Measurements from ENCODE around the gene SORCS2.

The SORCS2 gene

DNA sequence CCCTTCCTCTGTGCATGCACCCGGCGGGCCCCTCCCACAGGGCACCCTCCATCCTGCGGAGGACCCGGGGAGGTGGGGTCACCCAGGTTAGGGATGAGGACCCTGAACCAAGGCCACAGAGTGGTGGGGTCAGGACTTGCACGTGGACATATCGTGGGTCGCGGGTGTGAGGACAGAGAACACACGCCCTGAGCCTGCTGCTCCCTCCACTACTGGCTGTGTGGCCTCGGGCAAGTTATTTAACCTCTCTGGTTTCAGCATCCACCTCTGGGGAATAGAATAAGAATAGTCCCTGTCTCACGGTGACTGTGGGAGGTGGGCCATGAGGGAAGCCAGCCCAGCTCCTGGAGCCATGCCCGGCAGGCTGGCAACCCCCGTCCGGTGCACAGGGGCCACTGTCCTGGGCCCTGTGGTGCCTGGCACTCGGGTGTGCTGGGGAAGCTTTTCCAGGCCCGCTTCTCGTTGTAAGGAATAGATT lies 237.3 kb downstream of the SORCS2 start:
- no peak for DNase-seq (ENCODE audit: extremely low spot score)
- ChIA-PET POLR2A (no interaction called here), CTCF (no interaction called here)
- TF ChIP-seq SUZ12 (IDR thresholded peaks at IDR 0.05) (no peak), TARDBP (IDR thresholded peaks at IDR 0.05) (no peak), CTBP1 (IDR thresholded peaks at IDR 0.05; ENCODE audit: borderline replicate concordance) (no peak), SP1 (IDR thresholded peaks at IDR 0.05) (no peak), HDGF (IDR thresholded peaks at IDR 0.05; ENCODE audit: borderline replicate concordance) (no peak), FOXA1 (IDR thresholded peaks at IDR 0.05) (no peak), BHLHE40 (IDR thresholded peaks at IDR 0.05; ENCODE audit: borderline replicate concordance) (no peak), FOXM1 (IDR thresholded peaks at IDR 0.05; ENCODE audit: borderline replicate concordance) (no peak), LEF1 (IDR thresholded peaks at IDR 0.05; ENCODE audit: borderline replicate concordance) (no peak), ZNF384 (IDR thresholded peaks at IDR 0.05) (no peak), NFRKB (IDR thresholded peaks at IDR 0.05) (no peak), ARNT (IDR thresholded peaks at IDR 0.05) (no peak), ELF4 (IDR thresholded peaks at IDR 0.05) (no peak), FOXK2 (IDR thresholded peaks at IDR 0.05) (no peak), L3MBTL2 (conservative IDR thresholded peaks at IDR 0.05) (no peak)
- TF ChIP-seq, protein P1, sequence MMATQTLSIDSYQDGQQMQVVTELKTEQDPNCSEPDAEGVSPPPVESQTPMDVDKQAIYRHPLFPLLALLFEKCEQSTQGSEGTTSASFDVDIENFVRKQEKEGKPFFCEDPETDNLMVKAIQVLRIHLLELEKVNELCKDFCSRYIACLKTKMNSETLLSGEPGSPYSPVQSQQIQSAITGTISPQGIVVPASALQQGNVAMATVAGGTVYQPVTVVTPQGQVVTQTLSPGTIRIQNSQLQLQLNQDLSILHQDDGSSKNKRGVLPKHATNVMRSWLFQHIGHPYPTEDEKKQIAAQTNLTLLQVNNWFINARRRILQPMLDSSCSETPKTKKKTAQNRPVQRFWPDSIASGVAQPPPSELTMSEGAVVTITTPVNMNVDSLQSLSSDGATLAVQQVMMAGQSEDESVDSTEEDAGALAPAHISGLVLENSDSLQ (IDR thresholded peaks at IDR 0.05): no peak

DNA sequence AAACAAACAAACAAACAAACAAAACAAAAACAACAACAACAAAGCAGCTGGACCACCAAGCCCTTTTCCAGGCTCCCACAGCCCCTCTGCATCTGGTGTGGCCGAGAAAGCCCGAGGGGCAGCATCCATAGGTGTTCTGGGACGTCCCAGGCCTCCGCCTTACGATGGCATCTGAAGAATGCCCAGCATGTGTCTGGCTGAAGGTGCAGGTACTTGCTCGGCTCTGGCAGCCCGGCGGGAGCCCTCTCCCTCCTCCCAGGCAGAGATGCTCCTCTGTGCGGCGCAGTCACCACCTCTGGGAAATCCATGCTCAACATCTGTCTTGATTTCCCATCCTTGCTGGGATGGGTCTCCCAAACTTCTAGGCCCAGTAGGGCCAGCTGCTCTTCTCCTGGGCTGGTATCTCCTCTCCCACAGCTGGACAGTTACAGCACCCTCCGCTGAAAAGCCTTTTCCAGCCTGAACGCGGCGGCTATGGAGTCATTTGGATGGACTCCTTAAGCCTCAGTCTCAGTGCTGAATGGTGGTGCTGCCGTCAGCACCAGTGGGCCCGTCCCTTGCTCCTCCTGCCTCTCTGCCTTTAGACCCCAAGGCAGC lies 238.1 kb downstream of the SORCS2 start:
- no peak for DNase-seq (ENCODE audit: extremely low spot score)

DNA sequence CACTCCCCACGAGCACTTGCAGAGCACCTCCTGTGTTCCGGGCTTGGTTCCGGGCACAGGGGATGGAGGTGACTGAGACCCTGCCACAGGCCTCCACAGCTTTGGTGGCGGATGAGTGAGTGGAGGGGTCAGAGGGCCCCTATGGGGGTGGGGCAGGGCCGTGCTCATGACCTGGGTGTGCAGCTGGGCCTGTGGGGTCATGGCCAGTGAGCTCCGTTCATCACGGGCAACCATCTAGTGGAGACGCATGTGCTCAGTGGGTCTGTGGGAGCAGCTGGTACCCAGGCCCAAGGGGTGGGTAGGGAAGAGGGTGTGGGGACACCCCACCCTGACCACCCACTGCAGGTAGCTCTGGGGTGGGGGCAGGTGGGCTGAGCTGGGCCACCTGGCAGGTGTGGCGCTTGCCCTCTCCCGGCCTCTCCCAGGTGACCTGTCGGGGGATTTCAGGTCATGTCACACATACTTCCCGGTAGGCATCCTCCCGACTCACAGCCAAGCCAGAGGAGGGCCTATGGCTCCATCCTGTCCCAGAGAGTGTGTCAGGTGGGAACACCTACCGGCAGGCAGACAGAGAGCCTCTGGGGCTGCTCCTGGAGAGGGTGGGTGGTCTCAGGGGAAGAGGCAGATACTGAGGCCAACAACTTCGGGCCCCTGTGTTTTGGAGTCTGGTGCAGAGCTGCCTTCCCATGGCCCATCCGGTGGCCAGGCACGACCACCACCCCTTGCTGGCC lies 238.8 kb downstream of the SORCS2 start:
- POLR2A ChIA-PET: no interaction called here
- no peak for DNase-seq (ENCODE audit: extremely low spot score)
- TF ChIP-seq, protein P1 (IDR thresholded peaks at IDR 0.05): no peak
- no peak for TF ChIP-seq FOXK2 (IDR thresholded peaks at IDR 0.05)
- TF ChIP-seq ELF4 (IDR thresholded peaks at IDR 0.05): no peak
- TF ChIP-seq L3MBTL2 (conservative IDR thresholded peaks at IDR 0.05): no peak
- TF ChIP-seq TARDBP (IDR thresholded peaks at IDR 0.05): no peak
- no peak for TF ChIP-seq SP1 (IDR thresholded peaks at IDR 0.05)
- no peak for TF ChIP-seq NFRKB (IDR thresholded peaks at IDR 0.05)
- TF ChIP-seq LEF1 (IDR thresholded peaks at IDR 0.05; ENCODE audit: borderline replicate concordance): no peak
- CTCF ChIA-PET: no interaction called here

More for the DNA sequence above, 238.1 kb downstream of the SORCS2 start:
- POLR2A ChIA-PET: no interaction called here
- TF ChIP-seq HDGF (IDR thresholded peaks at IDR 0.05; ENCODE audit: borderline replicate concordance): no peak
- TF ChIP-seq TARDBP (IDR thresholded peaks at IDR 0.05): no peak
- no peak for TF ChIP-seq FOXM1 (IDR thresholded peaks at IDR 0.05; ENCODE audit: borderline replicate concordance)
- no peak for TF ChIP-seq ELF4 (IDR thresholded peaks at IDR 0.05)
- no peak for TF ChIP-seq SP1 (IDR thresholded peaks at IDR 0.05)
- no peak for TF ChIP-seq ZNF384 (IDR thresholded peaks at IDR 0.05)
- TF ChIP-seq FOXA1 (IDR thresholded peaks at IDR 0.05): no peak
- no peak for TF ChIP-seq L3MBTL2 (conservative IDR thresholded peaks at IDR 0.05)
- no peak for TF ChIP-seq ARNT (IDR thresholded peaks at IDR 0.05)
- TF ChIP-seq FOXK2 (IDR thresholded peaks at IDR 0.05): no peak
- TF ChIP-seq CTBP1 (IDR thresholded peaks at IDR 0.05; ENCODE audit: borderline replicate concordance): no peak
- no peak for TF ChIP-seq LEF1 (IDR thresholded peaks at IDR 0.05; ENCODE audit: borderline replicate concordance)
- TF ChIP-seq BHLHE40 (IDR thresholded peaks at IDR 0.05; ENCODE audit: borderline replicate concordance): no peak
- no peak for TF ChIP-seq SUZ12 (IDR thresholded peaks at IDR 0.05)
- TF ChIP-seq, protein P1 (IDR thresholded peaks at IDR 0.05): no peak
- TF ChIP-seq NFRKB (IDR thresholded peaks at IDR 0.05): no peak
- CTCF ChIA-PET: interaction anchor here (0.7 kb wide), 1 partner anchor 13 kb away, joined by 6 read pairs; no protein-coding TSS in a partner anchor

DNA sequence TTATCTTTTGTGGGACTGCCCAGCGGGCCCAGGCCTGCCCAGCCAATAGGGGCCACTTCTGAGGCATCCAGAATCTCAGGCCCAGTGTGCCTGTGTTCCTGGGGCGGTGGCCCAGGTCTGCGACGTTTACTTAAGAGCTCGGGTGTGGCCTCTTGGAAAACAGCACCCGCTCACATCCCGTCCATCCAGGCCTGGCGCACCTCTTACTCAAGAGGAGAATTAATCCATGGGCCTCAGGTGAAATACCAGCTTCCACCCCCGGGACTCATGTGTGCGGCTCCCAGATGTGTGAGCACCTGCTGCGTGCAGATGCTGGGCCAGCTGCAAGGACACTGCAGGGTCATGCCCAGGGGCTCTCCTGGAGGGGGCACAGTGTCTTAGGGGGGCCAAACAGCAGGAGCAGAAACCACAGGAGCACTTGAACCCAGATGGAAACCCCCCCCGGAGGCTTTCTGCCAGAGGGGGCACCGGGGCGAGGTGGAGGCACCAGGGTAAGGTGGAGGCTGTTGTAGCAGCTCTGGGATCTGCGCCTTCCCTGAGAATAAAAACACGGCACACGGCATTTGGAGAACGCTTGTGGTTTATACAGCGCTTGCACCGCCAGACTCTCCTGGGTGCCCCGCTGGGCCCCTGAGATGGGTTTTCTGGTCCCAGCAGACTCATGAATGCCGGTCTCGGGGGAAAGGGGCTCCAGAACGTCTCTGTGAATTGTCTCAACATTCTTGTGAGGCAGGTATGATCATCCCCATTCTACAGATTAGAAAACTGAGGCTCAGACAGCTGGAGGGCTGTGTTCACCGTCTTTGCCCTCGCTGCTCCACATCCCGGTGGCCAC lies 239.6 kb downstream of the SORCS2 start:
- POLR2A ChIA-PET: no interaction called here

More for the DNA sequence above, 239.6 kb downstream of the SORCS2 start:
- DNase-seq (ENCODE audit: extremely low spot score): no peak
- TF ChIP-seq FOXK2 (IDR thresholded peaks at IDR 0.05) (no peak), BHLHE40 (IDR thresholded peaks at IDR 0.05; ENCODE audit: borderline replicate concordance) (no peak), CTBP1 (IDR thresholded peaks at IDR 0.05; ENCODE audit: borderline replicate concordance) (no peak), ARNT (IDR thresholded peaks at IDR 0.05) (no peak), LEF1 (IDR thresholded peaks at IDR 0.05; ENCODE audit: borderline replicate concordance) (no peak), L3MBTL2 (conservative IDR thresholded peaks at IDR 0.05) (no peak), FOXM1 (IDR thresholded peaks at IDR 0.05; ENCODE audit: borderline replicate concordance) (no peak), SUZ12 (IDR thresholded peaks at IDR 0.05) (no peak), ZNF384 (IDR thresholded peaks at IDR 0.05) (no peak), FOXA1 (IDR thresholded peaks at IDR 0.05) (no peak), NFRKB (IDR thresholded peaks at IDR 0.05) (no peak), ELF4 (IDR thresholded peaks at IDR 0.05) (no peak), TARDBP (IDR thresholded peaks at IDR 0.05) (no peak)
- TF ChIP-seq, protein P1 (IDR thresholded peaks at IDR 0.05): no peak
- CTCF ChIA-PET: no interaction called here
